ENCODE data around the gene PSMA5. TPM values are rescaled to one million over a fixed set of nuclear protein-coding genes. Genes with fewer than 3 reads are reported as not detected.

The PSMA5 gene
- total RNA-seq, 2 donors from 2014 or later = 24.6 to 31.8 TPM

DNA sequence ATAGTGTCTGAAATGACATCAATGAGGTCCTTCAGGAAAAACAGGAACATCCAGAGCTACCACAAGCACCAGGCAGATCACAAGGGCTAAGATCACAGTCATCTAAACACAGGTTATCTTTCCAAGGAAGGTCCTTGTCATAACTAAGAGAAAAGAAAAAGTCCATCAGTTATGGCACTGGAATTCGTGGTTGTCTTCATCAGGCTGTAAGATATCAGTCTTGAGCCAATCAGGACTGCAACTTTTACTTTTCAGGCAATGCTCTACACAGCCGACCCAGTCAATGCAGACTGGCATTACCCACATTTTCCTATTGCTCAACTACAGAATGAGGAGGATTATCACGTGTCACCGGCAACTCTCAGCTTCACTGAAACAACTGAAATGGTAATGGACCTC, 54.9 kb downstream of the PSMA5 start:
- H3K27me3 ChIP-seq (replicated peaks; ENCODE audit: insufficient read depth) = no peaks in the 10 kb centered on the region
- WGBS = 44% methylated on average over 4 of the region's 4 CpGs
- no peaks in the 10 kb centered on the region for H3K9me3 ChIP-seq
- DNase-seq (ENCODE audit: low spot score) = peak; percentile 27
- intact Hi-C loops (cut with DNase I) = loop anchor here (2.0 kb wide), 1 partner anchor 21 kb away; no protein-coding TSS in a partner anchor
- no peaks in the 10 kb centered on the region for H3K4me1 ChIP-seq (replicated peaks)
- no peaks in the 10 kb centered on the region for H3K36me3 ChIP-seq
- no peak overlapping the region for H3K4me3 ChIP-seq
- H3K27ac ChIP-seq = peak overlapping the region; percentile 60 to 68
- TF ChIP-seq POLR2A (IDR thresholded peaks at IDR 0.05) (no peak), POLR2AphosphoS5 (IDR thresholded peaks at IDR 0.05) (peak; percentile 28)

DNA sequence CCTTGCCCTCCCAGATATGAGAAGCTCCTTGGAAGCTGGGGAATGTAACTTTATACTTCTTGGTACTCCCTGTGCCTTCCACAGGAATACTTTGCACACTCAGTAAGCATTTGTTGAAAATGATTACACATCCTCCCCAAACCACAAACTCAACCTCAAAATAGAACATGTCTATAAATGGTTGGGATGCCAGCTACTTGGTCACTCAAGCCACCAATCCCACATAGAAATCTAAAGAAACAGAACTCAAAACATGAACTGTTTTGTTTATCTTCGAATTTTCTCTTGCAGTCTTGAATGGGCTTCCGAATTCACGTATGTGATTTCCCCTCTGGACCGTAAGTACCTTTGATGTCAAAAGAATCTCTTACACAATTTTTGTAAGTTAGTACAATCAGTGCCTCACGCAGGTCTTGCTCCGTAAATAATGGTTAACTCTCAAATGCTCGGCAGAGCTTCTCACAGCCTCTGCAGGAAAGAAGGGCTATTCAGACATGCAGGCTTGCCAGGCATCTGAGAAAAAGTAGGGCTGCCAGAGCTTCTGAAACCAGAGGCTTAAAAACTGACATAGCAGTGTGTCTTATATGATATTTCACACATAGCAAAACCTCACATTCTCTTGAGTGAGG, 55.4 kb downstream of the PSMA5 start:
- 21% methylated on average over 7 of the region's 7 CpGs for WGBS
- H3K9me3 ChIP-seq = no peaks in the 10 kb centered on the region
- intact Hi-C loops (cut with DNase I) = loop anchor here (2.0 kb wide), 1 partner anchor 22 kb away; no protein-coding TSS in a partner anchor
- no peaks in the 10 kb centered on the region for H3K27me3 ChIP-seq (replicated peaks; ENCODE audit: insufficient read depth)
- no peaks in the 10 kb centered on the region for H3K4me1 ChIP-seq (replicated peaks)
- H3K36me3 ChIP-seq = no peaks in the 10 kb centered on the region
- no peak for DNase-seq (ENCODE audit: low spot score)
- TF ChIP-seq POLR2A (IDR thresholded peaks at IDR 0.05) (no peak), POLR2AphosphoS5 (IDR thresholded peaks at IDR 0.05) (peak; percentile 39)
- TF ChIP-seq, protein P1, sequence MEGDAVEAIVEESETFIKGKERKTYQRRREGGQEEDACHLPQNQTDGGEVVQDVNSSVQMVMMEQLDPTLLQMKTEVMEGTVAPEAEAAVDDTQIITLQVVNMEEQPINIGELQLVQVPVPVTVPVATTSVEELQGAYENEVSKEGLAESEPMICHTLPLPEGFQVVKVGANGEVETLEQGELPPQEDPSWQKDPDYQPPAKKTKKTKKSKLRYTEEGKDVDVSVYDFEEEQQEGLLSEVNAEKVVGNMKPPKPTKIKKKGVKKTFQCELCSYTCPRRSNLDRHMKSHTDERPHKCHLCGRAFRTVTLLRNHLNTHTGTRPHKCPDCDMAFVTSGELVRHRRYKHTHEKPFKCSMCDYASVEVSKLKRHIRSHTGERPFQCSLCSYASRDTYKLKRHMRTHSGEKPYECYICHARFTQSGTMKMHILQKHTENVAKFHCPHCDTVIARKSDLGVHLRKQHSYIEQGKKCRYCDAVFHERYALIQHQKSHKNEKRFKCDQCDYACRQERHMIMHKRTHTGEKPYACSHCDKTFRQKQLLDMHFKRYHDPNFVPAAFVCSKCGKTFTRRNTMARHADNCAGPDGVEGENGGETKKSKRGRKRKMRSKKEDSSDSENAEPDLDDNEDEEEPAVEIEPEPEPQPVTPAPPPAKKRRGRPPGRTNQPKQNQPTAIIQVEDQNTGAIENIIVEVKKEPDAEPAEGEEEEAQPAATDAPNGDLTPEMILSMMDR (IDR thresholded peaks at IDR 0.05) = no peak
- no peak overlapping the region for H3K4me3 ChIP-seq
- peak overlapping the region; percentile 60 to 68 for H3K27ac ChIP-seq

DNA sequence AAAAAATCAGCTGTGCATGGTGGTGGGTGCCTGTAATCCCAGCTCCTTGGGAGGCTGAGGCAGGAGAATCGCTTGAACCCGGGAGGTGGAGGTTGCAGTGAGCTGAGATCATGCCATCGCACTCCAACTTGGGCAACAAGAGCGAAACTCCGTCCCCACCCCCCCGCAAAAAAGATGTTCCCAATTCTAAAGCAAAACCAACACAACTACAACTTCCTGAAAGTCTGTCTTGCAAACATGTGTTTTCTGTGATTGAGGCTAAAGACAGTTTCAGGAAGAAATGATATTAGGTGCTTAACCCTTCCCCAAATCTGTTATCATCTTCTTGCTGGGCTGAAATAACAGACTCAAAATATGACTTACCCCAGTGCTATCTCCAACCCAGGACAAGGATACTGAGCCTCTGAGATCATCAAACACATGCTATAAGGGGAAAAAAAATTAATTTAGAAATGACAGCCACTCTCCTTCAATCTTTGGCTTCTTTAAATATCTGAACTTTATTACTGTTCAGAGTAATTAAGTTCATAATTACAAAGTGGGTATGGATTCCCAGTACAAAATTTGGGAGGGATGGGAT, 57.0 kb downstream of the PSMA5 start:
- H3K4me3 ChIP-seq = no peak overlapping the region
- no peaks in the 10 kb centered on the region for H3K36me3 ChIP-seq
- 86% methylated on average over 6 of the region's 6 CpGs for WGBS
- DNase-seq (ENCODE audit: low spot score) = no peak
- H3K4me1 ChIP-seq (replicated peaks) = no peaks in the 10 kb centered on the region
- no peaks in the 10 kb centered on the region for H3K27me3 ChIP-seq (replicated peaks; ENCODE audit: insufficient read depth)
- no peaks in the 10 kb centered on the region for H3K9me3 ChIP-seq
- TF ChIP-seq, protein P1 (IDR thresholded peaks at IDR 0.05) = no peak
- TF ChIP-seq POLR2AphosphoS5 (IDR thresholded peaks at IDR 0.05) (no peak), POLR2A (IDR thresholded peaks at IDR 0.05) (no peak)
- intact Hi-C loops (cut with DNase I) = no loop called here
- peak overlapping the region; percentile 4 to 60 for H3K27ac ChIP-seq

DNA sequence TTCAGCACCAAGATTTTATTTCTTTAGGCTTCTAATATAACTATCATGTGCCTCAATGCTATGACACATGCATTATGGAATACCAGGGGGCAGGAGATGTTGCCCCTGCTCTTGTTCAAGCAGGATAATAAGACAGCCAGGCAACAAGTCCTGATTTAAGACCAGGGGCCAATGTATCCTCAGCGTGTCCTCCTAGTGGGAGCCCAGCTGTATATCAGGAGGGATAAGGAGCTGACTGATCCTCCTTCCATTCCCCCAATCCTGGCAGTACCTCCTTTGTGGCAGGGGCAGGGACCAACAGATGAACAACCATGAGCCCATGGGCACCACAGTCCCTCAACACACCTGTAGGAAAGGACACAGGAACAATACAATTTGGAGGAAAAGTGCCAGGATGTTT, 57.8 kb downstream of the PSMA5 start:
- no peaks in the 10 kb centered on the region for H3K4me1 ChIP-seq (replicated peaks)
- peak overlapping the region in 1 of 2 donors; percentile 60 for H3K27ac ChIP-seq
- H3K9me3 ChIP-seq = no peaks in the 10 kb centered on the region
- DNase-seq (ENCODE audit: low spot score) = no peak
- H3K36me3 ChIP-seq = no peaks in the 10 kb centered on the region
- H3K27me3 ChIP-seq (replicated peaks; ENCODE audit: insufficient read depth) = no peaks in the 10 kb centered on the region
- intact Hi-C loops (cut with DNase I) = no loop called here
- 85% methylated on average over 1 of the region's 1 CpG for WGBS
- H3K4me3 ChIP-seq = no peak overlapping the region
- TF ChIP-seq POLR2AphosphoS5 (IDR thresholded peaks at IDR 0.05) (no peak), POLR2A (IDR thresholded peaks at IDR 0.05) (no peak)
- TF ChIP-seq, protein P1 (IDR thresholded peaks at IDR 0.05) = no peak

DNA sequence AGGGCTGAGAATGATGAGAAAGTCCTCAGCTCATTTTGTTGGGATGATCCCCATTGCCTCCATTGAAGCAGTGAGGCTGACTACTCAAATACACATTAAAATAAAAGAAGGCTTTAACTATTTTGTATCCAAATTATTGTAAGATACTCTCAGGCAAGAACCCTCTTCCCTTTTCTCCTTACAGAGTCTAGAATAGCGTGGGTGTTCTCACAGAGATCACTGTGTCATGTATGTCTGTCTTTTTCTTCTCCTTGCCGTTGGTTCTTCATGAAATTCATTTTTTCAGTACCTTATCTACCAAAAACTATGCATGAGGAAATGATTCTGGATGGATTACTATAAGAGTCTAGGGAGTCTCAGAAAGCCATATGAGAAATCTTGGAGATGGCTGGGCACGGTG, 58.6 kb downstream of the PSMA5 start:
- WGBS = 98% methylated on average over 3 of the region's 3 CpGs
- Histone ChIP-seq H3K27me3 (replicated peaks; ENCODE audit: insufficient read depth) (no peaks in the 10 kb centered on the region), H3K27ac (no peak overlapping the region), H3K9me3 (no peaks in the 10 kb centered on the region), H3K4me1 (replicated peaks) (no peaks in the 10 kb centered on the region), H3K4me3 (no peak overlapping the region), H3K36me3 (no peaks in the 10 kb centered on the region)
- DNase-seq (ENCODE audit: low spot score) = no peak
- intact Hi-C loops (cut with DNase I) = no loop called here
- TF ChIP-seq, protein P1 (IDR thresholded peaks at IDR 0.05) = no peak
- TF ChIP-seq POLR2A (IDR thresholded peaks at IDR 0.05) (no peak), POLR2AphosphoS5 (IDR thresholded peaks at IDR 0.05) (no peak)

Data from prostate gland (tissue), 2 donors.